Kidney epithelial cell (primary cell): Measurements from ENCODE around the gene MYOCD. TPM values are rescaled to one million over a fixed set of nuclear protein-coding genes. Genes with fewer than 3 reads are reported as not detected.

ENCODE experiments used
- DNase-seq: peaks from one replicate; pipeline ENCODE4 v3.0.0-alpha.2; 2010; ENCODE audit warnings: low read depth
- H3K27me3 ChIP-seq: 2 replicates; pipeline ENCODE4 v1.6.0; 2011; ENCODE audit warnings: low read length; ENCODE audit not compliant: control insufficient read depth, insufficient read depth
- H3K36me3 ChIP-seq: 2 replicates; pipeline ENCODE4 v1.5.1; 2011; ENCODE audit warnings: low read length; ENCODE audit not compliant: control insufficient read depth, insufficient read depth
- H3K4me3 ChIP-seq: 2 replicates; pipeline ENCODE4 v1.5.1; 2011; ENCODE audit warnings: low read depth, mild to moderate bottlenecking, control low read depth, low read length
- CTCF ChIP-seq: IDR thresholded peaks from 2 replicates; pipeline ENCODE4 v1.5.1; 2011; ENCODE audit warnings: mild to moderate bottlenecking, moderate library complexity, low read length, control low read depth, inconsistent platforms; ENCODE audit not compliant: insufficient read depth, poor library complexity, severe bottlenecking
- total RNA-seq: library from RNA; depleted of rRNA; stranded (reverse); fragments of >200 nt; gene quantifications from 2 replicates; pipeline ENCODE4 v1.2.3, GENCODE V29; 2015

The MYOCD gene
- total RNA-seq, 1 donor from 2014 or later = 2.1 TPM

DNA sequence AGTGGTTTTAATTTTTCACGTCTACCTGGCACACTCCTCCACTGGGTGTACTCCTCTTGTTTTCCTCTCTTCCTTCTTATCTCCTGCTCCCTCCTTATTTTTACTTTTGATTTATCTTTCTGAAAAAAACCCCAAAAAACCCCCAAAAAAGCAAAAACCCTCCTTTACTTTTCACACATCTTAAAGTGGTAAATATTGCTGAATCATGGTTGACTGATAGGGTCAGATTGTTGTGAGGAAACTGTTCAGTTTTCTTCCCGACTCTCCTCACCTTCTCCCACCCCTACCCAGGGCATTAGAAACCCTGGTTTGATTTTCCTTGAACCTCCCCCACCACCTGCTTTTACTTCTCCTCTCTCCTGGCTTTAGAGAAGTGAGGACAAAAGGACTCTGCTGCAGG lies 149.0 kb downstream of the MYOCD start:
- TF ChIP-seq CTCF = no peak
- Histone ChIP-seq H3K36me3 (no peaks in the 10 kb centered on the region), H3K4me3 (no peak overlapping the region), H3K27me3 (no peaks in the 10 kb centered on the region)
- no peak for DNase-seq

DNA sequence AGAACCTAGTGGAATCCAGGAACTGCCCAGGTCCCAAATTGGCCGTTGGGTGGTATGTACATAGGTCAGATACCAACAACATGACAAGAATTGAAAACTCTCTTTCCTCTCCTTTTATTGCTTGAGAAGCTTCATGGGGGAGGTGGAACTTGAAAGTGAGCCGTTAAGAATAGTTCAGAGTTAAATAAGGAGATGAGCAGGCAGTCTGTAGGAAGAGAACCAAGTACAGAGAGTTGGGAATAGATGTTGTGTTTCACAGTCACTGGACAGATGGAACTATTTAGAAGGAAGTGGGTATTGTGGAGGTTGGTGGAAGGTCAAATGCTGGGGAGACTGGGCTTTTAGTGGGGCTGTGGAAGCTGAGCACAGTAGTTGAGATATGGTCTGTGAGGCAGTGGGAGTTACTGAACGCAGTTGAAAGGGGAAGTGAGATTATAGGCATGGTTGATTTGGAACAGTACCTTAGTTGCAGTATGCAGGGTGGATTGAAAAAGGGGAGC lies 150.0 kb downstream of the MYOCD start:
- no peak for TF ChIP-seq CTCF
- H3K4me3 ChIP-seq = no peak overlapping the region

More for the DNA sequence above, 150.0 kb downstream of the MYOCD start:
- Histone ChIP-seq H3K36me3 (no peaks in the 10 kb centered on the region), H3K27me3 (no peaks in the 10 kb centered on the region)
- DNase-seq = no peak

Other genes with a start within 250 kb of the MYOCD start
- 5.9 and 6.4 TPM in 2 replicates for gene ARHGAP44, start 123.6 kb downstream of the MYOCD start, total RNA-seq